Measurements from ENCODE around the gene LRRC10B. TPM values are rescaled to one million over a fixed set of nuclear protein-coding genes. Genes with fewer than 3 reads are reported as not detected.

LRRC10B gene
- total RNA-seq, 4 donors from 2014 or later = 0.59 to 39.7 (median 3.1) TPM

DNA sequence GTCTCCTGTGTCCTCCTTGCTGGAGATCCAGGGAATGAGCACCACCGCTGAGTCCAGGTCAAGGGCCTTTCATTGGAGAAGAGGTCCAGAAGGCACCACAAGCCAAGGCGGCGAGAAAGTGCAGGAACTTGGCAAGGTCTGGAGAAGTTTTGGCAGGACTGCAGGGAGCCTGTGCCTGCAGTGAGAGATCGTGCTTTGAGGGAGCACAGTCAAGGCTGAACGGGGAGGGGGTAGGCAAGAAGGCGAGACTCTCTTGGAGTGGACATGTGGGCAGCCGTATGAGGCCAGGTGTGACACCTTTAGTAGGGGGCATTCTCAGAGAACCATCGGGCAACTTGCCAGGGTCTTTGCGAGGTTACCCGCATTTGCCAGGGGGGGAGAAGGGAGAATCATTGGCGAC is 30.5 kb downstream of the LRRC10B start:
- H3K4me1 ChIP-seq = no peaks in the 10 kb centered on the region
- no peaks in the 10 kb centered on the region for H3K27me3 ChIP-seq
- DNase-seq = peak in 1 of 2 donors; percentile 46
- intact Hi-C loops (cut with DNase I; ENCODE audit: low total_unique reads) = no loop called here
- no peaks in the 10 kb centered on the region for H3K36me3 ChIP-seq
- TF ChIP-seq, protein P1, sequence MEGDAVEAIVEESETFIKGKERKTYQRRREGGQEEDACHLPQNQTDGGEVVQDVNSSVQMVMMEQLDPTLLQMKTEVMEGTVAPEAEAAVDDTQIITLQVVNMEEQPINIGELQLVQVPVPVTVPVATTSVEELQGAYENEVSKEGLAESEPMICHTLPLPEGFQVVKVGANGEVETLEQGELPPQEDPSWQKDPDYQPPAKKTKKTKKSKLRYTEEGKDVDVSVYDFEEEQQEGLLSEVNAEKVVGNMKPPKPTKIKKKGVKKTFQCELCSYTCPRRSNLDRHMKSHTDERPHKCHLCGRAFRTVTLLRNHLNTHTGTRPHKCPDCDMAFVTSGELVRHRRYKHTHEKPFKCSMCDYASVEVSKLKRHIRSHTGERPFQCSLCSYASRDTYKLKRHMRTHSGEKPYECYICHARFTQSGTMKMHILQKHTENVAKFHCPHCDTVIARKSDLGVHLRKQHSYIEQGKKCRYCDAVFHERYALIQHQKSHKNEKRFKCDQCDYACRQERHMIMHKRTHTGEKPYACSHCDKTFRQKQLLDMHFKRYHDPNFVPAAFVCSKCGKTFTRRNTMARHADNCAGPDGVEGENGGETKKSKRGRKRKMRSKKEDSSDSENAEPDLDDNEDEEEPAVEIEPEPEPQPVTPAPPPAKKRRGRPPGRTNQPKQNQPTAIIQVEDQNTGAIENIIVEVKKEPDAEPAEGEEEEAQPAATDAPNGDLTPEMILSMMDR (IDR thresholded peaks at IDR 0.05) = no peak
- no peak for TF ChIP-seq POLR2A (IDR thresholded peaks at IDR 0.05)
- no peak overlapping the region for H3K27ac ChIP-seq
- no peaks in the 10 kb centered on the region for H3K9me3 ChIP-seq
- H3K4me3 ChIP-seq = no peak overlapping the region

GRCh38 chr11:61539831-61540357 is 31.3 kb downstream of the LRRC10B start:
- Histone ChIP-seq H3K27me3 (no peaks in the 10 kb centered on the region), H3K9me3 (no peaks in the 10 kb centered on the region), H3K36me3 (no peaks in the 10 kb centered on the region), H3K27ac (no peak overlapping the region), H3K4me1 (no peaks in the 10 kb centered on the region), H3K4me3 (no peak overlapping the region)
- intact Hi-C loops (cut with DNase I; ENCODE audit: low total_unique reads) = no loop called here
- TF ChIP-seq, protein P1 (IDR thresholded peaks at IDR 0.05) = no peak
- TF ChIP-seq POLR2A (IDR thresholded peaks at IDR 0.05) = no peak
- no peak for DNase-seq

DNA sequence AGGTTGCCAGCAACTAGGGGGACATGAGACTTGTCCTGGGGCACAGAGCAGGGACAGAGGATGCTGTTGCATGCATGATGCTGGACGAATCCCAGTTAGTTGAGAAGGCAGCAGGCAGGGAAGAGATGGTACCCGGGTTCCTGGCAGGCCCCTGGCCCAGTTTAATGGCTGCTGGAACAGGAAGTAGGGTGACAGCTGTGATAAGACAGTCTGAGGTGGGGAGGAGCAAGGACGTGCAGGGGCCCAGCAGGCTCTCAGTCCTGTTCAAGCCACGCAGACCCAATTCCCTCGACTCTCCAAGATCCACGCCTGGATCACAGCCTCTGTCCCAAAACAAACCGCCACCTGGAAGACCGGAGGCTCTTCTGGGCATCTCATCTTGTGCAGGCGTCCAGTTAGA is 32.0 kb downstream of the LRRC10B start:
- Histone ChIP-seq H3K36me3 (no peaks in the 10 kb centered on the region), H3K4me3 (no peak overlapping the region), H3K27ac (no peak overlapping the region), H3K27me3 (no peaks in the 10 kb centered on the region), H3K4me1 (no peaks in the 10 kb centered on the region), H3K9me3 (no peaks in the 10 kb centered on the region)
- intact Hi-C loops (cut with DNase I; ENCODE audit: low total_unique reads) = no loop called here
- no peak for DNase-seq
- no peak for TF ChIP-seq POLR2A (IDR thresholded peaks at IDR 0.05)
- TF ChIP-seq, protein P1 (IDR thresholded peaks at IDR 0.05) = no peak

- Histone ChIP-seq H3K27ac (no peak overlapping the region), H3K36me3 (no peaks in the 10 kb centered on the region), H3K9me3 (no peaks in the 10 kb centered on the region), H3K4me1 (no peaks in the 10 kb centered on the region), H3K4me3 (no peak overlapping the region), H3K27me3 (no peaks in the 10 kb centered on the region)
- intact Hi-C loops (cut with DNase I; ENCODE audit: low total_unique reads) = no loop called here
- peak; percentile 22 to 28 for DNase-seq
- TF ChIP-seq POLR2A (IDR thresholded peaks at IDR 0.05) = no peak
- TF ChIP-seq, protein P1 (IDR thresholded peaks at IDR 0.05) = no peak
Measured at GRCh38 chr11:61541598-61541997, 33.0 kb downstream of the LRRC10B start.

DNA sequence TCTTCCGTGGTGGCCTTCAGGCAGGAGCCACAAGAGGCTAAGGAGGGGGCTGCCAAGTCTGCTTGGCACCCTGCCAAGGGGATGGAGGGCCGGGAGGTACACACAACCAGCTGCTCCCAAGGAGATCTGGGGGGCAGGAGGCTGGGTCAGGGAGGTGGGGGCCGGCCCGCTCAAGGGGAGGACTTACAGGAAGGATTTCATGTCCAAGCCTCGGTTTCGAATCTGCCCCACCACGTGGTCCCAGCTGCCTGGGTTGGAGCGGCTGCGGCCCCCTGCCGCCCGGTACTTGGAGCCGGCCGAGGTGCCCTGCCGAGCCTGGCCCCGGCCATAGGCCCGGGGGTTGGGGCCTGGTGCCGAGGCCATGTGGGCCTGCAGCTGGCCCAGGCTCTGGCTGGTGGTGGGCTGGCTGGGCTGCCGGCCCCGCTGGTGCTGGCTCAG is 33.5 kb downstream of the LRRC10B start:
- no peaks in the 10 kb centered on the region for H3K9me3 ChIP-seq
- intact Hi-C loops (cut with DNase I; ENCODE audit: low total_unique reads) = no loop called here
- H3K4me1 ChIP-seq = no peaks in the 10 kb centered on the region
- DNase-seq = peak in 1 of 2 donors; percentile 18
- H3K36me3 ChIP-seq = no peaks in the 10 kb centered on the region
- H3K4me3 ChIP-seq = no peak overlapping the region
- no peaks in the 10 kb centered on the region for H3K27me3 ChIP-seq
- no peak overlapping the region for H3K27ac ChIP-seq
- TF ChIP-seq, protein P1 (IDR thresholded peaks at IDR 0.05) = no peak
- no peak for TF ChIP-seq POLR2A (IDR thresholded peaks at IDR 0.05)

Data from uterus (tissue), 4 donors.